ENCODE data around the gene ADGRL4. TPM values are rescaled to one million over a fixed set of nuclear protein-coding genes. Genes with fewer than 3 reads are reported as not detected.

ADGRL4 gene
- total and polyA plus RNA-seq, 2 of the 13 experiments (the other 11 are each of a cell fraction or from before 2014, with no cell fraction given) = not detected

GRCh38 chr1:78887458-78887857 lies 119.1 kb downstream of the ADGRL4 start:
- no peak for FAIRE-seq
- no peaks in the 10 kb centered on the region for H3K4me1 ChIP-seq (ENCODE audit: insufficient read depth, low read length)
- no peak overlapping the region for H3K4me3 ChIP-seq (replicated peaks in 1 of 3; ENCODE audit: insufficient read depth in 1 of 3, low read depth in 2 of 3, low read length in 3 of 3)
- H3K9ac ChIP-seq (ENCODE audit: insufficient read depth, low read depth, low read length) = no peak overlapping the region
- 16% methylated on average over 2 of the region's 2 CpGs for WGBS (ENCODE audit: low lambda C conversion rate)
- peaks cover 40% of the 10 kb centered on the region for H3K9me3 ChIP-seq (ENCODE audit: low read length)
- intact Hi-C loops (cut with micrococcal nuclease; ENCODE audit: unreplicated experiment) (no loop called here), in situ Hi-C loops (cut with HindIII; ENCODE audit: extremely low pct_ligation_motif_present, low pct_unique_long_range_greater_than_20kb) (no loop called here)
- CTCF ChIA-PET (ENCODE audit: low intra/inter-chr PET ratio, low total read pairs) = no interaction called here
- POLR2A ChIA-PET = no interaction called here
- TF ChIP-seq DMAP1 (CRISPR knock-in tag; IDR thresholded peaks at IDR 0.05) (no peak), MAFF (IDR thresholded peaks at IDR 0.05; ENCODE audit: low read depth, low read length) (peak; percentile 88), MAFK (conservative IDR thresholded peaks at IDR 0.05 in 1 of 2, IDR thresholded peaks at IDR 0.05 in 1 of 2; ENCODE audit: low read length in 2 of 2) (peak; percentile 81 to 93), ATF7 (IDR thresholded peaks at IDR 0.05) (peak; percentile 82), ATF7 (CRISPR knock-in tag; IDR thresholded peaks at IDR 0.05) (no peak)
- TF ChIP-seq, protein P1, sequence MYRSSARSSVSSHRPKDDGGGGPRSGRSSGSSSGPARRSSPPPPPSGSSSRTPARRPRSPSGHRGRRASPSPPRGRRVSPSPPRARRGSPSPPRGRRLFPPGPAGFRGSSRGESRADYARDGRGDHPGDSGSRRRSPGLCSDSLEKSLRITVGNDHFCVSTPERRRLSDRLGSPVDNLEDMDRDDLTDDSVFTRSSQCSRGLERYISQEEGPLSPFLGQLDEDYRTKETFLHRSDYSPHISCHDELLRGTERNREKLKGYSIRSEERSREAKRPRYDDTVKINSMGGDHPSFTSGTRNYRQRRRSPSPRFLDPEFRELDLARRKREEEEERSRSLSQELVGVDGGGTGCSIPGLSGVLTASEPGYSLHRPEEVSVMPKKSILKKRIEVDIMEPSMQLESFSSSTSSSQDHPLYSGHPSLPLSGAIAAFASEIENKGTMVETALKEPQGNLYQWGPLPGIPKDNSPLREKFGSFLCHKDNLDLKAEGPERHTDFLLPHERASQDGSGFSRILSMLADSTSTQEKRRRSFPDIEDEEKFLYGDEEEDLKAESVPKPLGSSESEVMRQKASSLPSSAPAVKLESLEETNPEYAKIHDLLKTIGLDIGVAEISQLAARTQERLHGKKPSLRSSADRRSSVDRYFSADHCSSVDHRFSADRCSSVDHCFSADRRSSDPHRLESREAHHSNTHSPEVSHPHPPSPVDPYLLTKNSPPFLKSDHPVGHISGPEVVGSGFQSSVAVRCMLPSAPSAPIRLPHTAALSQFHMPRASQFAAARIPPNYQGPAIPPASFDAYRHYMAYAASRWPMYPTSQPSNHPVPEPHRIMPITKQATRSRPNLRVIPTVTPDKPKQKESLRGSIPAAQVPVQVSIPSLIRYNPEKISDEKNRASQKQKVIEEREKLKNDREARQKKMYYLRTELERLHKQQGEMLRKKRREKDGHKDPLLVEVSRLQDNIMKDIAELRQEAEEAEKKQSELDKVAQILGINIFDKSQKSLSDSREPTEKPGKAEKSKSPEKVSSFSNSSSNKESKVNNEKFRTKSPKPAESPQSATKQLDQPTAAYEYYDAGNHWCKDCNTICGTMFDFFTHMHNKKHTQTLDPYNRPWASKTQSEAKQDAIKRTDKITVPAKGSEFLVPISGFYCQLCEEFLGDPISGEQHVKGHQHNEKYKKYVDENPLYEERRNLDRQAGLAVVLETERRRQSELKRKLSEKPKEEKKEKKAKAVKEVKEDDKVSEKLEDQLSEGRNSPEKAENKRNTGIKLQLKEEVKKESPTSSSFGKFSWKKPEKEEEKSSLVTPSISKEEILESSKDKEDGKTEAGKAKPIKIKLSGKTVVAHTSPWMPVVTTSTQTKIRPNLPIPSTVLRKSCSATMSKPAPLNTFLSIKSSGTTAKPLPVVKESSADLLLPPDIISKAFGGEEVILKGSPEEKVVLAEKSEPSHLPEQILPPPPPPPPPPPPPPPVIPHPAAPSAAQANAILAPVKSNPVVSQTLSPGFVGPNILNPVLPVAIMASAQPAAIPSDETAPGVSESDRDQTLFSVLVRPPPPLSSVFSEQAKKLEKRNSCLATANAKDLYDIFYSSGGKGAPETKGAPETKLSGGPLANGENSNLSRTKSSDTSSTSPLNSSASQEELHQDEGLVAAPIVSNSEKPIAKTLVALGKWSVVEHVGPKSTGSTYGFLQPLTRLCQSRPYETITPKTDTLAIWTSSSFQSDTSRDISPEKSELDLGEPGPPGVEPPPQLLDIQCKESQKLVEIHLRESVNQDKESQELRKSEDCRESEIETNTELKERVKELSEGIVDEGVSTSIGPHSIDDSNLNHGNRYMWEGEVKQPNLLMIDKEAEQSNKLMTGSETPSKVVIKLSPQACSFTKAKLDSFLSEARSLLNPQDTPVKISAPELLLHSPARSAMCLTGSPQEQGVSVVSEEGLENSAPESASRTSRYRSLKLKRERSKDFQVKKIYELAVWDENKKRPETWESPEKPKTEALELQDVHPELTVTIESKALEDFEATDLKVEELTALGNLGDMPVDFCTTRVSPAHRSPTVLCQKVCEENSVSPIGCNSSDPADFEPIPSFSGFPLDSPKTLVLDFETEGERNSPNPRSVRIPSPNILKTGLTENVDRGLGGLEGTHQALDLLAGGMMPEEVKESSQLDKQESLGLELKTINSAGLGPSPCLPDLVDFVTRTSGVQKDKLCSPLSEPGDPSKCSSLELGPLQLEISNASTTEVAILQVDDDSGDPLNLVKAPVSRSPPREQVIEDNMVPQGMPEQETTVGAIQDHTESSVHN (CRISPR knock-in tag; IDR thresholded peaks at IDR 0.05) = no peak
- no peaks in the 10 kb centered on the region for H3K79me2 ChIP-seq (ENCODE audit: insufficient read depth, low read length)
- no peak for DNase-seq (ENCODE audit: low spot score)
- H3K27me3 ChIP-seq (ENCODE audit: control insufficient read depth in 1 of 2, insufficient read depth in 2 of 2, low read length in 2 of 2) = no peaks in the 10 kb centered on the region
- no peaks in the 10 kb centered on the region for H3K36me3 ChIP-seq (replicated peaks in 1 of 2; ENCODE audit: control insufficient read depth in 1 of 2, insufficient read depth in 2 of 2, low read length in 2 of 2)
- H3K4me2 ChIP-seq (ENCODE audit: low read depth, low read length) = no peak overlapping the region
- BruUV-seq (replicated peaks) = no TSS peak
- no peak for ATAC-seq
- H4K20me1 ChIP-seq (ENCODE audit: insufficient read depth, low read length) = no peaks in the 10 kb centered on the region
- H3K27ac ChIP-seq (ENCODE audit: extremely low read length, insufficient read depth, low read length) = no peak overlapping the region
- no peak overlapping the region for H2AFZ ChIP-seq (ENCODE audit: low read length)
